HepG2 (cell line): Measurements from ENCODE around the gene DDRGK1. TPM values are rescaled to one million over a fixed set of nuclear protein-coding genes. Genes with fewer than 3 reads are reported as not detected.

Experiments used
- CENPBD1 ChIP-seq: sonication (generic); formaldehyde crosslinking; IDR thresholded peaks from 2 replicates; pipeline ENCODE4 v1.8.0; 2022; ENCODE audit warnings: missing genetic modification reagents, low read depth, mild to moderate bottlenecking, borderline replicate concordance
- DBP ChIP-seq: sonication (generic); formaldehyde crosslinking; IDR thresholded peaks from 2 replicates; pipeline ENCODE4 v1.4.0; 2020; ENCODE audit warnings: missing genetic modification reagents; ENCODE audit errors: not compliant biosample characterization
- DPF2 ChIP-seq: sonication (generic); formaldehyde crosslinking; IDR thresholded peaks from 2 replicates; pipeline ENCODE4 v1.4.0; 2020; ENCODE audit warnings: mild to moderate bottlenecking, low read depth, missing genetic modification reagents, borderline replicate concordance
- HDAC6 ChIP-seq: fragments of 200-600 bp; sonication (generic); IDR thresholded peaks from 2 replicates; pipeline ENCODE4 v1.7.0; 2017; ENCODE audit warnings: mild to moderate bottlenecking, antibody characterized with exemption, low read length, low read depth
- HMG20B ChIP-seq: conservative IDR thresholded peaks from 2 replicates; pipeline ENCODE4 v1.6.1; 2016; ENCODE audit warnings: missing genetic modification reagents, missing compliant biosample characterization
- MAF1 ChIP-seq: sonication (generic); formaldehyde crosslinking; IDR thresholded peaks from 2 replicates; pipeline ENCODE4 v1.5.0; 2020; ENCODE audit warnings: missing genetic modification reagents, borderline replicate concordance
- MAX ChIP-seq: IDR thresholded peaks from 2 replicates; pipeline ENCODE4 v1.6.1; 2012; ENCODE audit warnings: inconsistent platforms
- MEIS1 ChIP-seq: sonication (generic); formaldehyde crosslinking; IDR thresholded peaks from 2 replicates; pipeline ENCODE4 v1.9.0; 2021; ENCODE audit warnings: mild to moderate bottlenecking, missing genetic modification reagents, moderate library complexity, borderline replicate concordance
- MXD4 ChIP-seq: IDR thresholded peaks from 2 replicates; pipeline ENCODE4 v1.6.1; 2016; ENCODE audit warnings: mild to moderate bottlenecking, missing biosample characterization, missing genetic modification reagents
- NR2F2 ChIP-seq: IDR thresholded peaks from 2 replicates; pipeline ENCODE4 v1.6.1; 2012; ENCODE audit warnings: low read depth, inconsistent platforms, borderline replicate concordance
- SALL1 ChIP-seq: sonication (generic); formaldehyde crosslinking; IDR thresholded peaks from 2 replicates; pipeline ENCODE4 v1.8.0; 2022; ENCODE audit warnings: mild to moderate bottlenecking, missing genetic modification reagents
- TFDP1 ChIP-seq: IDR thresholded peaks from 2 replicates; pipeline ENCODE4 v1.6.1; 2016; ENCODE audit warnings: missing compliant biosample characterization, missing genetic modification reagents, borderline replicate concordance
- TOE1 ChIP-seq: sonication (generic); formaldehyde crosslinking; IDR thresholded peaks from 2 replicates; pipeline ENCODE4 v1.4.0; 2020; ENCODE audit warnings: mild to moderate bottlenecking, missing genetic modification reagents
- U2AF2 ChIP-seq: fragments of 200-400 bp; formaldehyde crosslinking; IDR thresholded peaks from 2 replicates; pipeline ENCODE4 v1.6.1; 2017; ENCODE audit warnings: low read depth, mild to moderate bottlenecking, low read length
- XRCC5 ChIP-seq: fragments of 200-400 bp; formaldehyde crosslinking; optimal IDR thresholded peaks from 2 replicates; pipeline ENCODE3; 2017; ENCODE audit warnings: mild to moderate bottlenecking, low read length
- YY1 ChIP-seq: IDR thresholded peaks from 2 replicates; pipeline ENCODE4 v1.6.1; 2011; ENCODE audit warnings: low read length, low read depth, moderate library complexity, mild to moderate bottlenecking; ENCODE audit not compliant: insufficient read depth, insufficient replicate concordance
- ZIK1 ChIP-seq: sonication (generic); formaldehyde crosslinking; IDR thresholded peaks from 2 replicates; pipeline ENCODE4 v1.5.0; 2020; ENCODE audit warnings: mild to moderate bottlenecking, low read depth, missing genetic modification reagents, borderline replicate concordance
- ZNF124 ChIP-seq: sonication (generic); formaldehyde crosslinking; IDR thresholded peaks from 2 replicates; pipeline ENCODE4 v1.4.0; 2020; ENCODE audit warnings: missing genetic modification reagents
- ZNF143 ChIP-seq: sonication (generic); formaldehyde crosslinking; IDR thresholded peaks from 2 replicates; pipeline ENCODE4 v1.4.0; 2020; ENCODE audit warnings: missing genetic modification reagents
- ZNF205 ChIP-seq: IDR thresholded peaks from 2 replicates; pipeline ENCODE4 v1.6.1; 2018; ENCODE audit warnings: missing biosample characterization, missing genetic modification reagents
- ZNF329 ChIP-seq: sonication (generic); formaldehyde crosslinking; IDR thresholded peaks from 2 replicates; pipeline ENCODE4 v1.9.0; 2021; ENCODE audit warnings: low read depth, mild to moderate bottlenecking, missing genetic modification reagents
- ZNF362 ChIP-seq: sonication (generic); formaldehyde crosslinking; IDR thresholded peaks from 2 replicates; pipeline ENCODE4 v1.4.0; 2020; ENCODE audit warnings: missing genetic modification reagents, mild to moderate bottlenecking, borderline replicate concordance
- ZNF441 ChIP-seq: sonication (generic); formaldehyde crosslinking; IDR thresholded peaks from 2 replicates; pipeline ENCODE4 v1.7.0; 2021; ENCODE audit warnings: missing genetic modification reagents, borderline replicate concordance
- ZNF550 ChIP-seq: sonication (generic); formaldehyde crosslinking; IDR thresholded peaks from 2 replicates; pipeline ENCODE4 v1.4.0; 2020; ENCODE audit warnings: mild to moderate bottlenecking, missing genetic modification reagents, borderline replicate concordance
- ZNF572 ChIP-seq: sonication (generic); formaldehyde crosslinking; IDR thresholded peaks from 2 replicates; pipeline ENCODE4 v1.5.1; 2020; ENCODE audit warnings: mild to moderate bottlenecking, missing genetic modification reagents
- ZNF879 ChIP-seq: sonication (generic); formaldehyde crosslinking; IDR thresholded peaks from 2 replicates; pipeline ENCODE4 v1.8.1; 2023; ENCODE audit warnings: missing genetic modification reagents
- ZNF891 ChIP-seq: sonication (generic); formaldehyde crosslinking; IDR thresholded peaks from 2 replicates; pipeline ENCODE4 v1.5.0; 2020; ENCODE audit warnings: mild to moderate bottlenecking, missing genetic modification reagents
- polyA plus RNA-seq, 8 experiments: library from polyadenylated mRNA; depleted of rRNA in 3 of 8; stranded (reverse) in 7 of 8; unstranded in 1 of 8; fragments of >200 nt; fragmentation: Illumina TruSeq in 4 of 8; extraction: Trizol in 4 of 8; gene quantifications; 2 replicates each; pipeline versions ENCODE4 v1.2.1 to v1.2.3, GENCODE V29; 2011 to 2016; ENCODE audit warnings: low read depth in 4 of 8, missing spikeins in 1 of 8, mixed read lengths in 1 of 8; ENCODE audit not compliant: insufficient read depth in 1 of 8
- total RNA-seq, 5 experiments: library from RNA; depleted of rRNA; stranded (reverse); fragments of >200 nt; fragmentation: Illumina TruSeq; extraction: Trizol; gene quantifications; 2 replicates each; pipeline ENCODE4 v1.2.3, GENCODE V29; 2016; ENCODE audit warnings: low read depth in 1 of 5

Gene DDRGK1
- total and polyA plus RNA-seq, 2 of the 13 experiments (the other 11 are each of a cell fraction or from before 2014, with no cell fraction given), result 96.7 to 149 TPM

GRCh38 chr20:3168079-3168828 lies 36.2 kb downstream of the DDRGK1 start (continued):
- TF ChIP-seq DBP (CRISPR knock-in tag) (no peak), TFDP1 (CRISPR knock-in tag) (peak; percentile 52), CENPBD1 (CRISPR knock-in tag) (no peak), MAX (peak; percentile 80), MXD4 (peak; percentile 66), DPF2 (CRISPR knock-in tag) (peak; percentile 61), ZNF205 (CRISPR knock-in tag) (peak; percentile 78; the same call in 1 of the 2 replicates), SALL1 (CRISPR knock-in tag) (peak; percentile 81; the same call in 1 of the 2 replicates), YY1 (peak; percentile 45), TOE1 (CRISPR knock-in tag) (0 out of 2 replicates have a peak, but pooled peaks have one; percentile 21), HMG20B (no peak; the same call in 1 of the 2 replicates), MEIS1 (CRISPR knock-in tag) (no peak), ZNF143 (CRISPR knock-in tag) (0 out of 2 replicates have a peak, but pooled peaks have one; percentile 1), ZNF362 (peak; percentile 20), ZIK1 (CRISPR knock-in tag) (peak; percentile 78), XRCC5 (peak; percentile 47), U2AF2 (no peak), ZNF329 (no peak), ZNF441 (CRISPR knock-in tag) (peak; percentile 87; the same call in 1 of the 2 replicates), MAF1 (no peak), ZNF124 (CRISPR knock-in tag) (peak; percentile 10; the same call in 1 of the 2 replicates), ZNF572 (CRISPR knock-in tag) (peak; percentile 62), HDAC6 (no peak), NR2F2 (no peak), ZNF550 (CRISPR knock-in tag) (no peak), ZNF879 (CRISPR knock-in tag) (peak; percentile 93; the same call in 1 of the 2 replicates), ZNF891 (CRISPR knock-in tag) (peak; percentile 83; the same call in 1 of the 2 replicates)
